GM19023 (cell line): ENCODE measurements around the gene SPRYD7.
"Not testable (repeated sequence)": the region's sequence is repeated elsewhere in the genome, so short reads cannot be mapped to it uniquely, and the experiment has no call there.

Source experiments
- ATAC-seq: cut with Tn5 transposase; IDR thresholded peaks from one replicate; pipeline ENCODE4 v1.9.1; 2021; ENCODE audit warnings: mild to moderate bottlenecking, moderate library complexity; ENCODE audit not compliant: unreplicated experiment

The SPRYD7 gene

DNA sequence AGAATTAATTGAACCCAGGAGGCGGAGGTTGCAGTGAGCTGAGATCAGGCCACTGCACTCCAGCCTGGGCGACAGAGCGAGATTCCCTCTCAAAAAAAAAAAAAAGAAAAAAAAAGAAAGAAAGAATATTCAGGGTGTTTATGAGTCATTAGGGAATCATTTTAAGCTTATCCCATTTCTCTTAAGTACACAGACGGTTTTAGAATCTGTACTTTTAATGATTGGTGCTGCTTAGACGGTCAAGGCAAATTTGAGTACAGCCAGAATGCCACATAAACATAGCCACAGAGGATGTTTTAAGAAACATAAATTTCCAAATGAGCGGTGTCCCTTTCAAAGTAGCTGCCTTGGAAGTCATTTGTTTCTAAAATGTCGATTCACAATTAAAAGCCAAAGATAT lies 2.6 kb downstream of the SPRYD7 start:
- ATAC-seq: no peak

GRCh38 chr13:49932868-49933267 lies 3.3 kb downstream of the SPRYD7 start:
- no peak for ATAC-seq

GRCh38 chr13:49932066-49932465 lies 4.1 kb downstream of the SPRYD7 start:
- ATAC-seq: no peak

DNA sequence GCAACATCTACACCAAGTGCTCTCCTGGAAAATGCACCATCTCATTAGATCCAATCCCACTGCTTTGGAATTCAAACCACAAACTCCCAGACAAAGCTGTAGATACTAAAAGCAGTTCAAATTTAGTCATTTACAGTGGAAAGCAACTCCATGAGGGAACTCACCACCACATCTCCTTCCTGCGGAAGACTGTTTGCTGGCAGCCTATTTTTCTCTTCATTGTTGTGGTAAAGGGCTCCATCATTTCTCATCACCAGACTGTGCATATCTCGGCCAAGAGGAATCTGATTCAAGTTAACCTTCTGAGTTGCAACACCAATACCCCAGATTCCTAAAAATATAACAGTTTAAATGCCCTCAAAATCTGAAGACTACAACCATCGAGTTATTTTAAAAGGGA lies 8.4 kb downstream of the SPRYD7 start:
- no peak for ATAC-seq

DNA sequence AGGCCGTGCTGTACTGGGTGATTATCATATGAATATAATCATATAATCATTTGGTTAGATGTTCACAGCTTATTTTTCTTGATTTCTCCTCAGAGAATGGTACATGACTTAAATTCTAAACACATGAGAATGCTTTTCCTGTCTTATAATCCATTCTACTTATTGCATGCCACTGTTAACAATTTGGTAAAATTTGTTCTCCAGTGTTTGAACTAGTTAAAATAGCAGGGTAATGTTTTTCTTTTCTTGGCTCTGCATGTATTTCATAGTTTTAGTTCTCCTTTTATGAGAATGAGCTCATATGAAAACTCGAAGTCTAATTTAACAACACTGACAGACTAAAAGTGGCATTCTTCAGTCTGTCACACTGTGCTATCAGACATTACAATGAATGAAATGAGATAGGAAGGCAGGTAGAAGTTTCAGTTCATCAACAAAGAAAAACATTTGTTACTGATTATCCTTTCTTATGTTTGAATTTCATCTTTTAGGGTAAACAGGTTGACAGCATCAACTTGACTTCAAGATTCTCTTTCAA lies 10.2 kb downstream of the SPRYD7 start:
- ATAC-seq: no peak

DNA sequence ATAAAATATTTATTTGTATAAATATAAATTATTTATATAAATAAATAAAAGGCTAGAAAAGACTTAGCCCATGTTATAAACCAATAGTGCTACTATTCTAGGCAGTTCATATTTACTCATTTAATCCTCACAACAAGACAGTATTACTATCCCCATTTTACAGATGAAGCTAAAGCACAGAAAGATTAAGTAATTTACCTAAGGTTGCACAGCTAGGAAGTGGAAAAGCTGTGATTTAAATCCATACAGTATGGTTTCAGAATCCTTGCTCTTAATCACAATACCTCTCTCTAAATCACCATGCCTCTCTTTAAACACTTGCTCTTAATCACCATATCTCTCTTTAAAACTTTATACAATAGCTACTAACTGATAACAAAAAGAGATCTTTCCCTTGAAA lies 13.8 kb downstream of the SPRYD7 start:
- ATAC-seq: no peak

GRCh38 chr13:49920969-49921368 lies 15.2 kb downstream of the SPRYD7 start:
- ATAC-seq: not testable (repeated sequence)

DNA sequence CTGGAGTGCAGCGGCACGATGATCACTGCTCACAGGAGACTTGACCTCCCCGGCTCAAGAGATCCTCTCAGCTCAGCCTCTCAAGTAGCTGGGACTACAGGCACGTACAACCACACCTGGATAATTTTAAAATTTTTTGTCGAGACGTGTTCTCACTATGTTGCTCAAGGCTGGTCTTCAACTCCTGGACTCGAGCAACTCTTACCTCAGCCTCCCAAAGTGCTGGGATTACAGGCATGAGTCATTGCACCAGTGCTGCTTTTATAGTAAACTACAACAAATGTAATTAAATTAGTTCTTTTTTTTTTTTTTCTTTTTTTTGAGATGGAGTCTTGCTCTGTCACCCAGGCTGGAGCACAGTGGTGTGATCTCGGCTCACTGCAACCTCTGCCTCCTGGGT lies 18.0 kb downstream of the SPRYD7 start:
- not testable (repeated sequence) for ATAC-seq

DNA sequence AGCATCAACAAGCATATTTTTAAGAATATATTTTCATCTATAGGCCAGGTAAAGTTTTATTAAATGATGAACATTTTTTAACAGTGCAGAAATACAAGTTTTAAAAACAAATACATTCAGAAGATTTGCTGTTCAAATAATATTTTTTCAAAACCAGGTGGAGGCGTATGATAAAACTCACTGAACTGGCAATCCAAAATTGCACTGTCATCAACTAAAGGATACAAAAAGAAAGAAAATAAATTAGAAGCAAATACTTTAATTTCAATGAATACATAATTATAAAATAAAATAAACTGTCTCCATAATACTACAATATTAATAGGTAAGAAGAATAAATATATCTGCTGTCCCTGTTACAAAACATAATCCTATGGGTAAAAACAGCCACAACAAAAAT lies 21.2 kb downstream of the SPRYD7 start:
- no peak for ATAC-seq

DNA sequence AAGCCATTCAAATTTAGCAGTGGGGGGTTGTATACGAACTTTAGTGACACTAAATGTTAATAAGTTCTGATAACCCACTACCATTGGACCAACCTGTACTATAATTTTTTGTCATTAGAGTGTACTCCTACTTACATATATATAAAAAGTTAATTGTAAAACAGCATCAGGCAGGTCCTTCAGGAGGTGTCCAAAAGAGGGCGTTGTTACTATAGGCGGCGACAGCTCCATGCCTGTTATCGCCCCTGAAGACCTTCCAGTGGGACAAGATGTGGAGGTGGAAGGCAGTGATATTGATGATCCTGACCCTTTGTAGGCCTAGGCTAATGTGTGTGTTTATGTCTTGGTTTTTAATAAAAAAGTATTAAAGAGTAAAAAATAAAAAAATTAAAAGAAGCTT lies 27.5 kb downstream of the SPRYD7 start:
- ATAC-seq: no peak

DNA sequence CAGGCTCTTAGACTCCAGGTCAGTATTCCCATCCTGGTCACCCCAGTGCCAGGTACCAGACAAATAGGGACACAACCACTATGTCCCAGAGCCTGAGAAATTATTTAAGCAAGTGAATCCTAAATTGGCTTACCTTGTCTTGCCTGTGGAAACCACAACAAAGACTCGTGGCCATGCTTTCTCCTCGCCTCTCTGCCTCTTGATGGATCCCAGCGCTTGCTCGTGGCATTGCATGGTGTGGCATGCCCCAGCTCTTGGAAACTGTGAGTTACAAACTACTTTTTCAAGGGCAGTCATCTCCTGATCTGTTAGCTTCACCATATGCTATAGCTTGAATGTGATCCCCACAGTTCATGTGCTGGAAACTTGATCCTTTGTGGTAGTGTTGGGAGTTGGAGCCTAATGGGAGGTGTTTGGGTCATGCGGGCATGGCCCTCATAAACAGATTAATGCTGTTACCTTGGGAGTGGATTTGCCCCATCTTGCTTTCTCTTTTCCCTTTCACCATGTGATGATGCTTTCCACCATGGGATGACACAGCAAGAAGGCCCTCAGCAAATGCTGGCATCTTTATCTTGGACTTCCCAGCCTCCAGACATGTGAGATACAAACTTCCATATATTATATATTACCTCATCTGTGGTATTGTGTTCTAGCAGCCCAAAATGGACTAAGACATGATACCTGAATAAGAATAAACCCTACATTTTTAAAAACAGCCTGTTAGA lies 31.2 kb downstream of the SPRYD7 start:
- ATAC-seq: no peak

GRCh38 chr13:49898792-49899191 lies 37.3 kb downstream of the SPRYD7 start:
- ATAC-seq: no peak

DNA sequence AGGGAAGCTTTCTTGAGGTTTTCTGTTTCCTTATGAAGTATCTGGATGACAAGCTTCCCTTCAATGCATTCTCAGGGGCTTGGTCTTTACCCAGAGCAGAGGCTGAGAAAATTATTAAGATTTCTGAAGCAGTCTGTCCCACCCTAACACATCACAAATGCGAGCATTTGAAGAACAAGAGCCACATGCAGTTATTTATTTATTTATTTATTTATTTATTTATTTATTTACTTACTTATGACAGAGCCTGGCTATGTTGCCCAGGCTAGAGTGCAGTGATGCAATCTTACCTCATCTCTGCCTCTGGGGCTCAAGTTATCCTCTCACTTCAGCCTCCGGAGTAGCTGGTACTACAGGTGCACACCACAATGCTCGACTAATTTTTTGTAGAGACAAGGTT lies 38.4 kb downstream of the SPRYD7 start:
- ATAC-seq: no peak

GRCh38 chr13:49895826-49896225 lies 40.3 kb downstream of the SPRYD7 start:
- ATAC-seq: no peak

GRCh38 chr13:49893591-49893990 lies 42.5 kb downstream of the SPRYD7 start:
- ATAC-seq: no peak

DNA sequence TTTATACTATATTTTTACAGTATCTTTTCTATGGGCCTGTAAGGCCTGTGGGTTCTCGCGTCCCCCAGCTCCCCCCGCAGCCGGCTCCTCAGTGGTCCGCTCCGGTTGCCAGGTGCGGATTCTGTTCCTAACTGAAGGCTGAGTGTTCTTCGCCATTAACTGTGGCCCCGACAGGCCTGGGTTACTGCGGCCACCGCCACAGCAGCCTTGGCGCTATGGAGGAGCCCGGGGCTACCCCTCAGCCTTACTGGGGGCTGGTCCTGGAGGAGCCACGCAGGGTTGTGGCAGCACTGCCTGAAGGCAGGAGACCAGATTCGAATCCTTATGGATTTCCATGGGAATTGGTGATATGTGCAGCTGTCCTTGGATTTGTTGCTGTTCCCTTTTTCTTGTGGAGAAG lies 45.8 kb downstream of the SPRYD7 start:
- ATAC-seq: no peak

- no peak for ATAC-seq
These were observed 57.5 kb downstream of the SPRYD7 start for GRCh38 chr13:49878682-49879081.

DNA sequence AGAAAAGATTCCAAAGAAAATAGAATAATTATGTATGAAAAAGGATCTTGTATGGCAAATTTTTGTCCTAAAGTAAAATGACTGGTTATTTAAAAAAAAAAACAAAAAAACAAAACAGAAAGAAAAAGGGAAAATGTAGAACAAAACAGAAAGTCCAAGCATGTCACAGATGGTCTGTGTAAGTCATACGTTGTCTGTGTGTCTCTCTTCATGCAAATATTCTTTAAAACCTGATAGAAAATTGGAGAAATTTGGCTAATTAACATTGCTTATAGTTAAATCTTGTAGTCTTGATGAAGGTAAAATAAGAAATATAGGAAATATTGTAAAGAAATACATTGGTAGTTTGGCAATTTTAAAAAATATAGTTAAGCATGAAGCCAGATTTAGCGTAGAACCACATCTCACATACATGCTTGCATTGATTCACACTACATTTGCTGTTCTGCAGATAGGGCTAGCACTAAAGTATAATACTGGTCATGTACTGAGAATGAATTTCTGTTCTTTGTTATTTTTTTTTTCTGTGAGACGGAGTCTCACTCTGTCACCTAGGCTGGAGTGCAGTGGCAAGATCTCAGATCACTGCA lies 58.4 kb downstream of the SPRYD7 start:
- ATAC-seq: no peak

- no peak for ATAC-seq
These were observed 61.7 kb downstream of the SPRYD7 start for GRCh38 chr13:49874430-49874829.

DNA sequence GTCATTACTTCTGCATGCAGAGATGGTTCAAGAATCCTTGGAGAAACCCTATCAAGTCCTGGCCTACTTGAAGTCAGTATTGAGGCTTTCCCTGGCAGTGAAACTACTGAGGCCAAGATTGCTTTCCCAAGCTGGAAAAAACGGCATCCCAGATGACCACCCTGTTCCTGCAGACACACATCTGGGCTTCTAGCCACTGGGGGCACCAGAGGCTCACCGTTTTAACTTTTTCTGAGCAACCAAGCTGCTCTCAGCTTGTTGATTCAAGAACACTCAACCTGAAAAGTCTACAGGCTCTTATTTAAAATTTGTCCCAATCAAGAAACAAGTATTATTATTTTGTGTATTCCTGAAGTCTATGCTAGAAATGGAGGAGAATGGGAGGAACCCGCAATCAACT lies 66.6 kb downstream of the SPRYD7 start:
- no peak for ATAC-seq

DNA sequence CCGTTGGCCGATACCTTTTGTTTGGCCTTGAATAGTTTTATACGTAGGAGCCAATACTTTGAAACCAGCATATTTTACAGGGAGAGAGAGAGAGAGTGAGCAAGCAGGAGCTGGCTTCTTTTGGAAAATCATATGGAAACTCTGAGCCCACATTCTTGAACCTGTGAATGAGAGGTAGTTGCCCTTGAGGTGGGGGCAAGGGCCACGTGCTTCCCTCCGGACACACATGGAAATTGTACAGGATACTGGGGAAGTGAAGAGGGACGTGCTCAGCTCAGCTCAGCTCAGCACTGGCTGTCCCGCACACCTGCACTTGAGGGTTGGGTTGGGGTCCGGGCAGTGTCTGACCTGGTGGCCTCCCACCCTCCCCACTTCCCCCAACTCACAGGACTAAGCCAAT lies 68.3 kb downstream of the SPRYD7 start:
- no peak for ATAC-seq

- ATAC-seq: no peak
These were observed 70.9 kb downstream of the SPRYD7 start for GRCh38 chr13:49865218-49865617.

DNA sequence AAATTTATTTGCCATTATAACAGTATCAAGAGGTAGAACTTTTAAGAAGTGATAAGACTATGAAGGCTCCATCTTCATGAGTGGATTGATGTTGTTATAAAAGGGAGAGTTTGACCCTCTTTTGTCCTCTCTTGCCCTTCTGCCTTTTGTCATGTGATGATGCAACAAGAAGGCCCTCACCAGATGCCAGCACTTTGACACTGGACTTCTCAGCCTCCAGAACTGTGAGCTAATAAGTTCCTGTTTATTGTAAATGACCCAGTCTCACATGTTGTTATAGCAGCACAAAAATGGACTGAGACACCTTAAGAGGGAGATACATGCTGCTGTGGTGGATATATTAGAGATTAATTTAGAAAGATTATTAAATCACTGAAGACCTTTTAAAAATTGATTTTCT lies 71.6 kb downstream of the SPRYD7 start:
- ATAC-seq: no peak
